Brain microvascular endothelial cell (primary cell): Measurements from ENCODE around the gene B4GALT1.

ENCODE experiments used
- DNase-seq: peaks from one replicate; pipeline ENCODE4 v3.0.0-alpha.2; 2020
- H3K27ac ChIP-seq: fragments of 250-450 bp; sonication (Bioruptor Pico); 2 replicates; pipeline ENCODE4 v1.5.1; 2020; ENCODE audit warnings: mild to moderate bottlenecking, moderate library complexity
- H3K27me3 ChIP-seq: fragments of 250-450 bp; sonication (Bioruptor Pico); replicated peaks from 2 replicates; pipeline ENCODE4 v1.5.1; 2020; ENCODE audit warnings: mild to moderate bottlenecking
- H3K36me3 ChIP-seq: fragments of 250-450 bp; sonication (Bioruptor Pico); replicated peaks from 2 replicates; pipeline ENCODE4 v1.5.1; 2020; ENCODE audit warnings: mild to moderate bottlenecking
- H3K4me3 ChIP-seq: 2 replicates; pipeline ENCODE4 v1.5.1; 2011; ENCODE audit warnings: low read depth, mild to moderate bottlenecking, control low read depth, low read length, moderate library complexity
- CTCF ChIP-seq: IDR thresholded peaks from 2 replicates; pipeline ENCODE4 v1.5.1; 2011; ENCODE audit warnings: low read depth, mild to moderate bottlenecking, moderate library complexity, low read length, control low read depth, inconsistent platforms; ENCODE audit errors: missing control alignments
- in situ Hi-C: cut with HindIII; loops from 2 replicates; pipeline ENCODE4 v1.10.0; 2017; ENCODE audit warnings: low sequenced_read_pairs, low pct_ligation_motif_present

B4GALT1 gene

DNA sequence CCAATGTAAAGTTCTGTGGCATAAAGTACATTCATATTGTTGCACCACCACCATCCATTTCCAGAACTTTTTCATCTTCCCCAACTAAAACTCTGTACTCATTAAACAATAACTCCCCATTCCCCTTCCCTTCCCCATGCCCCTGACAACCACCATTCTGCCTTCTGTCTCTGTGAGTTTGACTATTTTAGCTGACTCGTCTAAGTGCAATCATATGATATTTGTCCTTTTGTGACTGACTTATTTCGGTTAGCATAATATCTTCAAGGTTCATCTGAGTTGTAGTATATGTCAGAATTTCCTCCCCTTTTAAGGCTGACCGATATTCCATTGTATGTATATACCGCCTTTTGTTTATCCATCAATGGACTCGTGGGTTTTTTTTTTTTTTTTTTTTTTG is 61.6 kb downstream of the B4GALT1 start:
- no peaks in the 10 kb centered on the region for H3K27me3 ChIP-seq
- no peak for TF ChIP-seq CTCF
- no peak for DNase-seq
- no peaks in the 10 kb centered on the region for H3K36me3 ChIP-seq
- in situ Hi-C loops, result no loop called here
- no peak overlapping the region for H3K4me3 ChIP-seq
- H3K27ac ChIP-seq, result no peak overlapping the region

- in situ Hi-C loops, result no loop called here
- DNase-seq, result no peak
- Histone ChIP-seq H3K36me3 (no peaks in the 10 kb centered on the region), H3K27ac (no peak overlapping the region), H3K4me3 (no peak overlapping the region), H3K27me3 (no peaks in the 10 kb centered on the region)
- no peak for TF ChIP-seq CTCF
Measured at GRCh38 chr9:33104401-33104800, 62.7 kb downstream of the B4GALT1 start.

DNA sequence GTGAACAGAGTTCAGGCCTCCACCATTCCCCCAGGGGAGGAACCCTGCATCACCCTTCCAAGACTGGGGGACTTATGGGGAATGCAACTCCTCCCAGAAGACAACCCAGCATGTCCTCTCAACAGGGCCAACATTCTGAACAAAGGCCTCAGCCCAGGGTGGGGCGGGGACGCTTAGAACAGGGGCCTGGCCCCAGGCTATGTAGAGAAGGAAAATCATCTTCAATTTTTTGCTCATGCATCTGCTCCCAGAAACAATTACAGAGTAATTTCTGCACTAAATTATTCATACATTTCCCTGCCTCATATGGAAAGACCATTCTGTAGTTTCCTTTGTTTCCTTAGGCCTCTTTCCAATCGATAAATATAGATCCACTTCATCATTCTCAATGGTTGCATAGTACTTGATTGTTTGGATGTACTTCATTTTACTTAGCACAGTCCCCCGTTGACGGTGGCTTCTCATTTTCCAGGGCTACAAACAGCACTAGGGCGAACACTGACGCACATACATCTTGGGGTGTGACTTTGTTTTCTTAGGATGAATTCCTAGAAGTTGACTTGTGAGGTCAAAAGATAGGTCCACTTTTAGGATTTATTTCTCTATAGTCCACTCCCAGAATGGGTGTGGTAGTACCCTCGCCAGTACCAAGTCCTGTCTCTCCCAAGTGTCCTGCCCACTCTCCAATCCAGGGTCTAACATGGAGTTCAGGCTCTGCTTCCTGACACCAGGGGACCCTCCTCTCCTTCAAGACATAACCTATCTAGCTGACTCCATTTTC is 63.4 kb downstream of the B4GALT1 start:
- H3K27me3 ChIP-seq, result no peaks in the 10 kb centered on the region
- H3K4me3 ChIP-seq, result no peak overlapping the region
- DNase-seq, result no peak
- no peak overlapping the region for H3K27ac ChIP-seq
- TF ChIP-seq CTCF, result no peak
- H3K36me3 ChIP-seq, result no peaks in the 10 kb centered on the region
- in situ Hi-C loops, result no loop called here

DNA sequence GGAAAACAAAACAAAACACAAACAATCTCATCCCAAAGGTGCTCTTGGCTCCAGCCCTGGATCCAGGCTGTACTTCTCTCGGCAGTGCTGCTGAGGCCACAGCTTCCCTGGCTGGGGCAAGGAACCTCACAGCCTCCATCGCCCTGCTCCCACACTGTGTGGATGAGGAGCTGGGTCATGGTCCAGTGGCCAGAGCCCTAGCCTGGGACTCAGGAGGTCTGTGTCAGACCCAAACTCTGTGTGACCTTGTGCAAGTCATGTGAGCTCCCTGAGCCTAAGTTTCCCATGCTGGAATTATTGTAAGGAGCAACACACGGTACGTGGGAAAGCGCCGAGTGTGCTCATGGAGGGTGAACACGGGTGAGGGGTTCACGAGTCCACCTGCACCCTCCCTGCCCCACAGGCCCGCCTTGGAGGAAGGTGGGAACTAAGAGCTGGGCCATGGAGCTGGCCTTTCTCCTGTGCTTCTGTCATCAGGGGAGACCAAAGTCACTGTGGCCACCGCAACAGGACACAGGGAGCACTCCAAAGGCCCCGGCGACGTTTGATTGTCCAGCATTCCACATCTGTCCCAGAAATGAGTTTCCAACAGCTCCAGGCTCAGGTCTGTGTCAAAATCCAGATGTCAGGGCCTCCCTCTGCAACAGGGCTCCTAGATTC is 64.5 kb downstream of the B4GALT1 start:
- H3K27me3 ChIP-seq, result no peaks in the 10 kb centered on the region
- TF ChIP-seq CTCF, result no peak
- no peak overlapping the region for H3K4me3 ChIP-seq
- no peak overlapping the region for H3K27ac ChIP-seq
- no peak for DNase-seq
- in situ Hi-C loops, result no loop called here
- H3K36me3 ChIP-seq, result no peaks in the 10 kb centered on the region

DNA sequence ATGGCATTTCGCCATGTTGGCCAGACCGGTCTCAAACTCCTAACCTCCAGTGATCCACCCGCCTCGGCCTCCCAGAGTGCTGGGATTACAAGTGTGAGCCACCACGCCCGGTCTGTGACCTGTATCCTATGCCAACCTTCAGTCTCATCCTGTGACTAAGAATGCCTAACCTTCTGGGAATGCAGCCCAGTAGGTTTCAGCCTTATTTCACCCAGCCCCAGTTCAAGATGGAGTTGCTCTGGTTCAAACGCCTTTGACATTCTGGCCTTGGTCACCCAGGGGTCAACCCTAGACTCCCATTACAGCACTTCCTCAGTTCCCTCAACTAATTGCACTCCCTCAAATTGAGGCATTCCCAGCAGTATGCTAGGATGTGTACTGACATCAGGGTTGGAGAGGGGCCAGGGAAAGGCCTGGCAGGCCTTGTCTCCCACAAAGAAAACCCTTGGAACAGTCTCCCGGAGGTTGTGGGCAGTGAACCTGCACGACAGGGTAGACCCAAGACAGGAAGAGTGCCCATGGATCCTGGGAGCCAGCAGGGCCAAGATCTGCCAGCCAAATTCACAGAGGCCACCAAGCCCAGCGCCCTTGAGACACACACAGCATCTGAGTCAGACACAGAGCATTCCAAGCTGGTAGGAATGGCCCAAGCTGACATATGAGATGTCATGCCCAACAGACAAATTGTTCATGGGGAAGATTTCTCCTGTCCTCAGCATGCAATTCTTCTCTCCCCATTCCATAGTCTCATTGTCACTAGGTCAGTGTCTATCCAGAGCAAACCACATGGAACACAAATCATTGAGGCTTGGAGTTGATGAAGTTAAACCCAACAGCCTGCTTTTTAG is 65.8 kb downstream of the B4GALT1 start:
- no peak for TF ChIP-seq CTCF
- no peak overlapping the region for H3K27ac ChIP-seq
- in situ Hi-C loops, result no loop called here

More for the DNA sequence above, 65.8 kb downstream of the B4GALT1 start:
- Histone ChIP-seq H3K27me3 (no peaks in the 10 kb centered on the region), H3K36me3 (no peaks in the 10 kb centered on the region), H3K4me3 (no peak overlapping the region)
- DNase-seq, result peak; percentile 36
